Body of pancreas (tissue), 4 donors: ENCODE data around the gene FBXO42.
"Not testable (repeated sequence)": the region's sequence is repeated elsewhere in the genome, so short reads cannot be mapped to it uniquely, and the experiment has no call there.

Source experiments
- CTCF ChIP-seq, 7 experiments: fragments of 450-650 bp in 4 of 7; fragments of 200-600 bp in 3 of 7; sonication (generic) in 3 of 7; IDR thresholded peaks; one replicate each; pipeline ENCODE4 v1.5.1; 2016 to 2019; ENCODE audit warnings: antibody characterized with exemption in 7 of 7
- POLR2A ChIP-seq, 3 donors: fragments of 450-650 bp; IDR thresholded peaks; one replicate each; pipeline ENCODE4 v1.6.1; 2016; ENCODE audit warnings: antibody characterized with exemption in 3 of 3, mild to moderate bottlenecking in 2 of 3

DNA sequence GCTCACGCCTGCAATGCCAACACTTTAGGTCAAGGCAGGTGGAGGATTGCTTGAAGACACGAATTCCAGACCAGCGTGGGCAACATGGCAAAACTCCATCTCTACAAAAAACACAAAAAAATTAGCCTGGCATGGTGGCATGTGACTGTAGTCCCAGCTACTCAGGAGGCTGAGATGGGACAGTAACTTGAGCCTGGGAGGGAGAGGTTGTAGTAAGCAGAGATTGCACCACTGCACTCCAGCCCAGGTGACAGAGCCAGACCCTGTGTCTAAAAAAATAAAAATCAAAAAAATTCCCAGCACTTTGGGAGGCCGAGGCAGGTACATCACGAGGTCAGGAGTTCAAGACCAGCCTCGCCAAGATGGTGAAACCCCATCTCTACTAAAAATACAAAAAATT is 9.0 kb downstream of the FBXO42 start:
- not testable (repeated sequence) for TF ChIP-seq CTCF, POLR2A (IDR thresholded peaks at IDR 0.05)
